GM12875 (cell line): Measurements from ENCODE around the gene MAP2K3.

Experiments
- H3K4me3 ChIP-seq: one replicate; pipeline ENCODE4 v1.5.1; 2011; ENCODE audit warnings: low read depth, low read length, control low read depth
- TF ChIP-seq, protein P1 (sequence below): IDR thresholded peaks from 2 replicates; pipeline ENCODE4 v1.5.1; 2011; ENCODE audit warnings: low read depth, mild to moderate bottlenecking, control low read depth, inconsistent platforms, low read length, moderate library complexity, borderline replicate concordance; ENCODE audit not compliant: insufficient read depth

MAP2K3 gene

GRCh38 chr17:21359483-21359840, 75.0 kb downstream of the MAP2K3 start:
- TF ChIP-seq, protein P1, sequence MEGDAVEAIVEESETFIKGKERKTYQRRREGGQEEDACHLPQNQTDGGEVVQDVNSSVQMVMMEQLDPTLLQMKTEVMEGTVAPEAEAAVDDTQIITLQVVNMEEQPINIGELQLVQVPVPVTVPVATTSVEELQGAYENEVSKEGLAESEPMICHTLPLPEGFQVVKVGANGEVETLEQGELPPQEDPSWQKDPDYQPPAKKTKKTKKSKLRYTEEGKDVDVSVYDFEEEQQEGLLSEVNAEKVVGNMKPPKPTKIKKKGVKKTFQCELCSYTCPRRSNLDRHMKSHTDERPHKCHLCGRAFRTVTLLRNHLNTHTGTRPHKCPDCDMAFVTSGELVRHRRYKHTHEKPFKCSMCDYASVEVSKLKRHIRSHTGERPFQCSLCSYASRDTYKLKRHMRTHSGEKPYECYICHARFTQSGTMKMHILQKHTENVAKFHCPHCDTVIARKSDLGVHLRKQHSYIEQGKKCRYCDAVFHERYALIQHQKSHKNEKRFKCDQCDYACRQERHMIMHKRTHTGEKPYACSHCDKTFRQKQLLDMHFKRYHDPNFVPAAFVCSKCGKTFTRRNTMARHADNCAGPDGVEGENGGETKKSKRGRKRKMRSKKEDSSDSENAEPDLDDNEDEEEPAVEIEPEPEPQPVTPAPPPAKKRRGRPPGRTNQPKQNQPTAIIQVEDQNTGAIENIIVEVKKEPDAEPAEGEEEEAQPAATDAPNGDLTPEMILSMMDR, result no peak
- no peak overlapping the region for H3K4me3 ChIP-seq

- TF ChIP-seq, protein P1, result no peak
Measured at GRCh38 chr17:21360048-21360447, 75.5 kb downstream of the MAP2K3 start.

DNA sequence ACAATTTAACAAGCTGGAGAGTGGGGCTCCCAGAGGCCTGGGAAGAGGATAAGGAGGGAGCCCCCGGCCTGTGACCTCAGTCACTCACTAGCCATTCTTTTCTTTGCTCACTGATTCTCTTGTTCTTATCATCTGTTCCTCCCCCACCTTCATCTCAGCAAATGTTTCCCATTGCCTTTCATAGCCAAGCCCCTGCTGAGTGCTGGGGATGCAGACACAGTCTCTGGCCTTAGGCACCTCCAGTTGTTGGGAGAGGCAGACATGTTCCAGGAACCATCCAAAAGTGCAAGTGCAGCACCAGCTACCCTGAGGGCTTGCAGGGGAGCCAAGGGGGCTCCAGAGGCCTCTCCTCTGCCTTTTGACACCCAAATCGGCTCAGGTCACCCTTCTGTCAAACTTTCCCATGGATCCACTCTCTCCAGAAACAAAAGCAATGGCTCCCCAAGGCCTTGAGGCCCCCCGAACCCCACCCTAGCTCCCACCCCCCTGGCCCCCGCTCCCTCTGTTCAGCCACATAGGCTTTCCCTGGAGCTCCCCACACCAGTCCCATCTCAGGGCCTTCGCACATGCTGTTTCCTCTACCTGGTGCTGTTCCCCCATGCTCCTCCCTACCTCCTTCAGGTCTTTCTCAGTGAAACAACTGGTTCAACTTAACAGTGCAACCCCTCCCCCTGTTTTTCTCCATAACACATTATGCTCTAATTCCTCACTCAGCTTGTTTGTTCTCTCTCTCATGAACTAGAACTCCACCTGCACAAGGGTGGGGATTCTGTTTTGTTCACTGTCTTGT, 76.7 kb downstream of the MAP2K3 start:
- TF ChIP-seq, protein P1, result no peak
- H3K4me3 ChIP-seq, result no peak overlapping the region

More at GRCh38 chr17:21360048-21360447, 75.5 kb downstream of the MAP2K3 start:
- H3K4me3 ChIP-seq, result no peak overlapping the region

DNA sequence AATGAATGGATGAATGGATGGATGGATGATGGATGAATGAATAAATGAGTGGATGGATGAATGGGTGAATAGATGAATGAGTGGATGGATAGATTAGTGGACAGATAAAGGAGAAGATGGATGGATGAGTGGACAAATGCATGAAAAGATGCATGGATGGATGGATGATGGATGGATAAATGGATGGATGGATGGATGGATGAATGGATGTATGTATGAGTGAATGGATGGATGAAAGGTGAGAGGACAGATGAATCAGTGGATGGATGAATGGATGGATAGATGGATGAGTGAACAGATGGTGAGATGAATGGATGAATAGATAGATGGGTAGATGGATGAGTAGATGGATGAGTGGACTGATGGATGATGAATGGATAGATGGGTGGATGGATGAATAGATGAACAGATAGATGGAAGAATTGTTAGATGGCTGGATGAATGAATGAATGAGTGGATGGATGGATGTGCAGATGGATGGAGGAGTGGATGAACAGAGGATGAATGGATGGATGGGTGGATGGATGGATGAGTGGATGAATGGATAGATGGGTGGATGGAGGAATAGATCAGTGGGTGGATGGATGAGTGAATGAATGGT, 77.9 kb downstream of the MAP2K3 start:
- no peak overlapping the region for H3K4me3 ChIP-seq
- TF ChIP-seq, protein P1, result no peak

DNA sequence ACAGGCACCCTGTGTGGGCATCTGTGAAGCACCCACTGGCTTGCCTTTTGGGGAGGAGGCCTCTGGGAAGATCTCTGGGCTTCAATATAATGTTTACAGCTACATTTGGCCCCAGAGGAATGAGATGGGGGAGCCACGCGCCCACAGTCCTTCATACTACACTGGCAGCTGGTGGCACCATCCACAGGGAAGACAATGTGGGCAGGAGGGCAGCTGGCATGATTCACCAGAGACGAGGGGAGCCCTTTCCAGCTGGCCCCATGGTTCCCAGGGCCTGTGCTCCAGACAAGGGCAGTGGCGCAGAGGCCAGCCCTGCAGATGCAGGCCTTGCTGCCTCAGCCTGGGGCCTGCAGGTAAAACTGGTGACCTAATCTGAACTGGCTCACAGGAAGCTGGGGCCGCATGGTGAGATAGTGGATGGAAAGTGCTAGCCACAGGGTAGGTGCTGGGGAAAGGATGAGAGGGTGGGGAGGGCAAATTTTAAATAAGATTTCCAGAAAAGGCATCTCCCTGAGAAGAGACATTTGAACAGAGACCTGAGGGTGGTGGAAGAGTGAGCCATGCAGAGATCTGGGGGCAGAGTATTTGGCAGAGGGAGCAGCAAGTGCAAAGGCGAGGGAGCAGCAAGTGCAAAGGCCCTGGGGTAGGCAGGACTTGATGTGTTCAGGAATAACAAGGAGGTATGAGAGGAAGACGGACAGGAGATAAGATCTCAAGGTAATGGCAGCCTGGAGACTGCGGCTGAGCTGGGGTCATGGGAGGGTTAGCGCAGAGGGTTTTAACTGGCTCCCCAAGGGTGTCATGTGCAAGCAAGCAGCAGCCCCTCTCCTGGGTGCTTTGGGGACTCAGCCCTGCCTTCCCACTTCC, 79.5 kb downstream of the MAP2K3 start:
- TF ChIP-seq, protein P1, result no peak
- no peak overlapping the region for H3K4me3 ChIP-seq
